Activated naive CD4-positive, alpha-beta T cell treated with anti-CD3 and anti-CD28 coated beads for 36 hours (primary cell): ENCODE data around the gene RAB8A. TPM values are rescaled to one million over a fixed set of nuclear protein-coding genes. Genes with fewer than 3 reads are reported as not detected.
"Not testable (repeated sequence)": the region's sequence is repeated elsewhere in the genome, so short reads cannot be mapped to it uniquely, and the experiment has no call there.

ENCODE experiments used
- CTCF ChIA-PET: fragments of 350-600 bp; sonication (Branson Sonifier 250); formaldehyde crosslinking; loops from one replicate; lab custom pipeline; 2021; ENCODE audit warnings: antibody characterized with exemption; lab: Charles Lee
- DNase-seq: peaks from one replicate; pipeline ENCODE4 v3.0.0-alpha.2; 2020
- H3K27ac Mint-ChIP-seq: one replicate; pipeline ENCODE4 v1.8.0; 2021; ENCODE audit warnings: mild to moderate bottlenecking, mixed read lengths
- H3K27me3 Mint-ChIP-seq: one replicate; pipeline ENCODE4 v1.8.0; 2021; ENCODE audit warnings: low read depth, mixed read lengths
- H3K36me3 Mint-ChIP-seq: one replicate; pipeline ENCODE4 v1.8.0; 2021; ENCODE audit warnings: low read depth, mixed read lengths
- H3K4me1 Mint-ChIP-seq: one replicate; pipeline ENCODE4 v1.8.0; 2021; ENCODE audit warnings: low read depth, mixed read lengths
- H3K4me3 Mint-ChIP-seq: one replicate; pipeline ENCODE4 v1.8.0; 2021; ENCODE audit warnings: mild to moderate bottlenecking, moderate library complexity, mixed read lengths
- H3K9me3 Mint-ChIP-seq: one replicate; pipeline ENCODE4 v1.8.0; 2021; ENCODE audit warnings: mixed read lengths
- intact Hi-C: fragments of 100-400 bp; cut with micrococcal nuclease; formaldehyde crosslinking; loops from one replicate; pipeline ENCODE4 v1.15.1; 2023
- total RNA-seq, 2 experiments: library from RNA; stranded (reverse); gene quantifications; one replicate each; pipeline ENCODE4 v1.2.3, GENCODE V29; 2021

The RAB8A gene
- total RNA-seq, 2 experiments from 2014 or later = 90.5 to 95.2 TPM

DNA sequence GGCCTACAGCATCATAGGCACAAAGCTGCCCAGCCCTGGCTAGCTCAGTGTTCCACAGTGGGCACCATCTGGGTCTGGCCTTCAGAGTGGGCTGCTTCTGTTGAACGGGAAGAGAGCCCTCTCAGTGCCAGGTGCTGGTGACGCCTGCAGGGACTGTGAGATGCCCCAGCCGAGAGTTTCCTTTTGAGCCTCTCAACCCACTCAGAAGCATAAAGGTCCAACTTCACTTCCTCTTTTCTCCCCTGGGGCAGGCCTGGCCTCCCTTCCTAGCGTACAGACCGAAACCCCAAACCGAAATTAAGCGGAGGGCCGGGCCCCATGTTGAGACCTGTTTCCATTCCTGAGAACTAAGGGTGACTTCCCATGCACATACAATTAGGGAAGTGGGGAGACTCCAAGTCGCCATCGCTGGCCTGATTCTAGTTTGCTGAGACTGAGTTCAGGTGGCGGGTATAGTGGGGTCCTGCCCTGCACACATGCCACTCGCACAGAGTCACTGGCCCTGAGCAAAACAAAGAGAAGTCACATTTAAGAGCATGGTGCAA, 6.9 kb downstream of the RAB8A start:
- no peaks in the 10 kb centered on the region for H3K27me3 Mint-ChIP-seq
- CTCF ChIA-PET = interaction anchor here (0.8 to 2.1 kb wide), 4 partner anchors 36 to 77 kb away, joined by 3 to 10 read pairs (median 4); partner anchors contain the start of gene FAM32A
- peak; percentile 45 for DNase-seq
- no peak overlapping the region for H3K4me3 Mint-ChIP-seq
- peaks cover 54% of the 10 kb centered on the region for H3K4me1 Mint-ChIP-seq
- intact Hi-C loops = loop anchor here (2.0 kb wide), 1 partner anchor 40 kb away; no protein-coding TSS in a partner anchor
- no peaks in the 10 kb centered on the region for H3K9me3 Mint-ChIP-seq
- H3K36me3 Mint-ChIP-seq = peaks cover 38% of the 10 kb centered on the region
- H3K27ac Mint-ChIP-seq = peak overlapping the region; percentile 82

DNA sequence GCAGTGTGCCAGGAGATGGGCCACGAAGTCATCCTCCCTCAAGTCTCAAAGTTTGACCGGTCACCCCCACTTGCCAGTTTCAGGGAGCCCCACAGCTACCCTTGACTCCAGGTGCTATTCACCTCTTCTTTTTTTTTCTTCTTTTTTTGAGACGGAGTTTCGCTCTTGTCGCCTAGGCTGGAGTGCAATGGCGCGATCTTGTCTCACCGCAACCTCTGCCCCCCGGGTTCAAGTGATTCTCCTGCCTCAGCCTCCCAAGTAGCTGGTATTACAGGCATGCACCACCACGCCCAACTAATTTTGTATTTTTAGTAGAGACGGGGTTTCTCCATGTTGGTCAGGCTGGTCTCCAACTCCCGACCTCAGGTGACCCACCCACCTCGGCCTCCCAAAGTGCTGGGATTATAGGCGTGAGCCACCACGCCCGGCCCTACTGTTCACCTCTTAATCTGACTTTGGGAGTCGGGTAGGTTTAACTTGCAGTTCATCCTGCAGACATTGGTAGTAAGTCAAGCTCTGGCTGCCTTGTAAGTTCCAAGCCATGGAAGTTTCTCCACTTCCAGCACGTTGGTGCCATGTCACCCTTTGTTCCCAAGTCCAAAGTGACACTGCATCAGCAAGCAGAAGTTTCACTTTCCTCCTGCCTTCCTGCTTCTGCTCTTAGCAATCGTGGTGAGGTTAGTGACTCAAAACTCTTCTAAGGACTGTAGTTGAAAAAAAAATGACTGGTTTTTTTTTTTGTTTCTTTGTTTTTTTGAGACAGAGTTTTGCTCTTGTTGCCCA, 7.6 kb downstream of the RAB8A start:
- not testable (repeated sequence) for H3K27me3 Mint-ChIP-seq, H3K4me3 Mint-ChIP-seq, H3K9me3 Mint-ChIP-seq
- intact Hi-C loops = loop anchor here (2.0 kb wide), 1 partner anchor 40 kb away; no protein-coding TSS in a partner anchor
- peaks cover 36% of the 10 kb centered on the region for H3K36me3 Mint-ChIP-seq
- peak overlapping the region; percentile 82 for H3K27ac Mint-ChIP-seq
- CTCF ChIA-PET = interaction anchor here (1.0 kb wide), 1 partner anchor 78 kb away, joined by 3 read pairs; no protein-coding TSS in a partner anchor
- peaks cover 49% of the 10 kb centered on the region for H3K4me1 Mint-ChIP-seq
- DNase-seq = peak; percentile 69

DNA sequence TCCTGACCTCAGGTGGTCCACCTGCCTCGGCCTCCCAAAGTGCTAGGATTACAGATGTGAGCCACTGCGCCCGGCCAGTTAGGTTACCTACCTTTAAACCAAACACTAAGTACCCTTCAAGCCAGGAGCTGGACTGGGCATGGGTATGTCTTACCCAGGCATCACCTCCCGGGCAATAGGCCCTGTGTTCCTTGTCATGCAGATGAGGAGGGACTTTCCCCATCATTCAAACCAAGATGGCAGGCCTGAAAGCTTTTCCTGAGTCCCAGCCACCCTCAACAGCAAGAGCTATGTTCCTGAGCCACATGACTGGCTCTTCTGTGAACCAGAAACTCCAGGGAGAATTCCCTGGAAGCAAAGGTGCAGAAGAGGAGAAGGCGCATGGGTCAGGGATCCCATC, 9.5 kb downstream of the RAB8A start:
- no peak for DNase-seq
- Mint-ChIP-seq H3K9me3 (no peaks in the 10 kb centered on the region), H3K27ac (no peak overlapping the region), H3K36me3 (peaks cover 41% of the 10 kb centered on the region), H3K4me3 (no peak overlapping the region), H3K27me3 (no peaks in the 10 kb centered on the region), H3K4me1 (peaks cover 35% of the 10 kb centered on the region)
- intact Hi-C loops = no loop called here
- CTCF ChIA-PET = no interaction called here

DNA sequence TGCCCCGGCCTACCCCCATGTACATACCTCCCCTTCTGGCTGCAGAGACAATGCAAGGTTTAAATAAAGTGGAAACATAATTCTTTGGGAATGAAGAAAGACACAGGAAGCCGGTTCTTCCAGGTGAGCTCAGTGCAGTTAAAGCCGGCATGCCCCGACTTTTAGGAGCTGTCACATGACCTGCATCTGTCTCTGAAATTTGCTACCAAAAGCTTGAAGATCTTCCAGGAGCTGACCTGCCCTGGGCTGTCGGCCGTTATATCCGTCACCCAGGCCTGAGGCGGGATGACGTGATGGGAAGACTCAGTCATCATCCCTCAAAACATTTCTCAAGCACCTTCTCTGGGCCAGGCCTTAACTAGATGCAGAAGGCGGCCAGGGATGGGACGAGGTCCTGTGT, 10.3 kb downstream of the RAB8A start:
- DNase-seq = no peak
- Mint-ChIP-seq H3K36me3 (peaks cover 43% of the 10 kb centered on the region), H3K27me3 (no peaks in the 10 kb centered on the region), H3K27ac (no peak overlapping the region), H3K4me3 (no peak overlapping the region), H3K9me3 (no peaks in the 10 kb centered on the region), H3K4me1 (peaks cover 31% of the 10 kb centered on the region)
- CTCF ChIA-PET = no interaction called here
- intact Hi-C loops = no loop called here

DNA sequence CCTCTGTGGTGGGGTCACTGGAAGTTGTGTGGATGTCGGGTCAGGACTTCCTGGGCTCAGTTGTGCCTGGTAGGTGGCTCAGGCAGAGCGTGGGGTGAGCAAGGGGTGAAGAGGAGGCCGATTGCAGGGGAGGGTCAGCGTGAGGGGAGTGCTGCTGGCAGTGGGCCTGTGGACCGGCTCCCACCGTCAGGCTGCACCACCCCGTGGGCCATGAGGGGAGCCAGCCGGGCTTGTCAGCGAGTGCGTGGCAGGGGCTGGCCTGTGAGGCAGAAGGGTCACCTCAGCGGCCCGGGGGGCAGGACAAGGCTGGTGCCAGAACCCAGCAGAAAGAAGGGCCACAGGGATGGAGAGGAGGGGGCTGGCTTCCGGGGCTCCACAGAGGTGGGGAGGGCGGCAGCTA, 13.3 kb downstream of the RAB8A start:
- CTCF ChIA-PET = no interaction called here
- DNase-seq = no peak
- intact Hi-C loops = no loop called here
- H3K4me1 Mint-ChIP-seq = peaks cover 1% of the 10 kb centered on the region
- no peaks in the 10 kb centered on the region for H3K27me3 Mint-ChIP-seq
- H3K27ac Mint-ChIP-seq = peak overlapping the region; percentile 46
- no peaks in the 10 kb centered on the region for H3K9me3 Mint-ChIP-seq
- peaks cover 43% of the 10 kb centered on the region for H3K36me3 Mint-ChIP-seq
- no peak overlapping the region for H3K4me3 Mint-ChIP-seq

DNA sequence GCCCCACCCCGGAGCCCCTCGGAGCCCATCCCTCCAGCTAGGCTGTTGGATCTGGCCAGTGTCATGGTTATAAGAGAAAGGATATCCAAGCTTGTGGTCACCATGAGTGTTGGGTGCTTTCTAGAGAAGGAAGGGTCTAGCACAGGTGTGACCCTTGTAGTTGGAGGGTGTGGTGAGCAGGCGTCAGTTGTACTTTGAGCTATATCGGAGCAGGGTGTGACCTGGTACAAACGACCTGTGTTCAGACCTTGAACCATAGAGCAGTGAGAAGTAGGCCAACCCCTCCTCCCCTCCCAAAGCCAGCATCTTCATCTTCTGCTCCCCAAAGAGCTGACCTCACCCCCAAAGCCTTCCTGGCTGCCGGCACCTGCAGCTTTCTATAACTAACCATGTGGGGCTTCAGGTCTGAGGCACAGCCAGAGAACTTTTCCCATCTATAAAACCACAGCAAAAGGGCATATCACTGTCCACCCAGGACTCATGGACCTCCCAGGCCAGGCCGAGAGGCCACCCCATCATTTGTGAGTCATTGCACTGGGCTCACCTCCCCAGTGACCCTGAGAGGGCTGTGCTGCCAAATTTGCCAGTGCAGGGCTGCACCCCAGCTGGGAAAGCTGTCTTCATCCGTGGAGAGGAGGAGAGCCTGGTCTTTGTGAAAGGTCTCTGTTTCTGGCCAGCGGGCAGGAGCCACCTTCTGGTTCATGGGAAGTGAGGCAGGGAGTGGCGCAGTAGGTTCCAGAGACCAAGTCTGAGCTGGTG, 14.2 kb downstream of the RAB8A start:
- Mint-ChIP-seq H3K36me3 (peaks cover 45% of the 10 kb centered on the region), H3K27ac (peak overlapping the region; percentile 50), H3K4me1 (no peaks in the 10 kb centered on the region), H3K4me3 (no peak overlapping the region), H3K27me3 (no peaks in the 10 kb centered on the region), H3K9me3 (no peaks in the 10 kb centered on the region)
- CTCF ChIA-PET = no interaction called here
- intact Hi-C loops = no loop called here
- DNase-seq = no peak

DNA sequence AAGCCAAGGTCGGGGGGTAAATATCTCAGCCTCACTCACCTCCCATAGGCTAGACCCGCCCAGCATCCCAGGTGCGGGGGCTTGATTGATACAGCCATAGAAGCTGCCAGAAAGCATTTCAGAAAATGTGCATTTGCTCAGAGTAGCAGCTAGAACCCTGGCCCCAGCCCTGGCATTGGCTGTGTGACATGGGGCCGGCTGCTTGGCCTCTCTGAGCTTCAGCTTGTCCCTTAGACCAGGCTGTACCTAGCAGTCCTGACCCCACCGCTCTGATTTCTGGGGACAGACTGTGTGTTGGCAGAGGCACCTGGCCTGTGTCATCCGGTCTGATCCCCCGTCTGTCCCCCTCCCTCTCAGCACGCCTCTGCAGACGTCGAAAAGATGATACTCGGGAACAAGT, 15.4 kb downstream of the RAB8A start:
- CTCF ChIA-PET = interaction anchor here (0.6 kb wide), 1 partner anchor 32 kb away, joined by 3 read pairs; no protein-coding TSS in a partner anchor
- Mint-ChIP-seq H3K36me3 (peaks cover 49% of the 10 kb centered on the region), H3K27ac (no peak overlapping the region), H3K27me3 (no peaks in the 10 kb centered on the region), H3K4me1 (no peaks in the 10 kb centered on the region), H3K4me3 (no peak overlapping the region), H3K9me3 (peaks cover 3% of the 10 kb centered on the region)
- intact Hi-C loops = no loop called here
- DNase-seq = no peak

DNA sequence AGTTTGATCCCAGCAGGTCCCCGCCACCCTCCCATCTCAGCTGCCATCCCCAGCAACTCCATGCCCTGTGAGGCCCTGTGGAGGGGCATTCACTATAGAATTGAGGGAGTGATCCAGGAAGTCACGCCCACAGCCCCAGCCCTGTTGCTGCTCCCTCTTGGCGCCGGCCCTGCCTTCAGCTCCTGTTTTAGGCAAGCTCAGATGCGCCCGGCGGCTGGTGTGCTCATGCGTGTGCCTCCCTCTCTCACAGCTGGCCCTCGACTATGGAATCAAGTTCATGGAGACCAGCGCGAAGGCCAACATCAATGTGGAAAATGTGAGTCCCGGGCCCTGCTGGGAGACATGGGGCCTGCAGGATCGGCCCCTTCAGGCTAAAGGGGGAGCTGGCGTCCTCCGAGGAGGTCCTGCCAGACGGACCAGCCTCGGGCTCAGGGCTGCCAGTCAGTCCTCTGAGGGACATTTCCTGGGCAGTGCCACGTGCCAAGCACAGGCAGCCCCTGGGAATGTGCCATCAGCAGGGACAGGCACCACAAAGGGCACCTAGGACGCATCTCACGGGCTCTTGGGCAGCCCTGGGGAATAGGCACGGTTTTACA, 16.2 kb downstream of the RAB8A start:
- H3K36me3 Mint-ChIP-seq = peaks cover 55% of the 10 kb centered on the region
- CTCF ChIA-PET = no interaction called here
- H3K27me3 Mint-ChIP-seq = no peaks in the 10 kb centered on the region
- no peaks in the 10 kb centered on the region for H3K4me1 Mint-ChIP-seq
- no peak overlapping the region for H3K4me3 Mint-ChIP-seq
- H3K9me3 Mint-ChIP-seq = peaks cover 3% of the 10 kb centered on the region
- intact Hi-C loops = no loop called here
- no peak overlapping the region for H3K27ac Mint-ChIP-seq
- DNase-seq = no peak

DNA sequence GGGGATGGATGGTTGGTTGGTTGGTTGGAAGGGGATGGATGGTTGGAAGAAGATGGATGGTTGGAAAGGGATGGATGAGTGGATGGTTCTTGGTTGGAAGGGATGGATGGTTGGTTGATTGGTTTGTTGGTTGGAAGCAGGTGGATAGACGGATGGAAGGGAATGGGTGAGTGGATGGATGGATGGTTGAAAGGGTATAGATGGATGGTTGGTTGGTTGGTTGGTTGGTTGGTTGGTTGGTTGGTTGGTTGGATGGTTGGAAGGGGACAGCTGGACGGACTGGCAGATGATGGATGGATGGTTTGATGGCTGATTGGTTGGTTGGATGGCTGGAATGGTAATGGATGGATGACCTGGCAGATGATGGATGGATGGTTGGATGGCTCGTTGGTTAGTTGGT, 20.0 kb downstream of the RAB8A start:
- H3K4me1 Mint-ChIP-seq = no peaks in the 10 kb centered on the region
- DNase-seq = no peak
- H3K27ac Mint-ChIP-seq = no peak overlapping the region
- H3K4me3 Mint-ChIP-seq = no peak overlapping the region
- peaks cover 53% of the 10 kb centered on the region for H3K36me3 Mint-ChIP-seq
- CTCF ChIA-PET = no interaction called here
- peaks cover 3% of the 10 kb centered on the region for H3K9me3 Mint-ChIP-seq
- intact Hi-C loops = no loop called here
- no peaks in the 10 kb centered on the region for H3K27me3 Mint-ChIP-seq

DNA sequence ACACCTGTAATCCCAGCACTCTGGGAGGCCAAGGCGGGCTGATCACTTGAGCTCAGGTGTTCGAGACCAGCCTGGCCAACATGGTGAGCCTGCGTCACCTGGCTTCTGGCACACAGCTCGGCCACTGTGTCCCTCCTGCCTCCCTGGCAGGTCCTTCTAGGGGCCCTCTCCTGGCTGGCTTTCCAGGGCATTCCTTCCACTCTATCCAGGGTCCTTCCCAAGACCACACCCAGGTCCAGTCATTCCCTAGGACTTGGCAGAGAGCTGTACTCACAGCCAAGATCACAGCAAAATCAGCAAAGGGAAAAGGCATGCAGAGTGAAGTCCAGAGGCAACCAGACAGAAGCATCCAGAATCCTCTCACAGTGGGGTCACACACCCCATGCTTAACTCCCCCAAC, 22.1 kb downstream of the RAB8A start:
- CTCF ChIA-PET = no interaction called here
- peaks cover 3% of the 10 kb centered on the region for H3K9me3 Mint-ChIP-seq
- intact Hi-C loops = no loop called here
- no peak for DNase-seq
- H3K36me3 Mint-ChIP-seq = peaks cover 46% of the 10 kb centered on the region
- no peaks in the 10 kb centered on the region for H3K27me3 Mint-ChIP-seq
- H3K4me3 Mint-ChIP-seq = no peak overlapping the region
- no peak overlapping the region for H3K27ac Mint-ChIP-seq
- no peaks in the 10 kb centered on the region for H3K4me1 Mint-ChIP-seq

DNA sequence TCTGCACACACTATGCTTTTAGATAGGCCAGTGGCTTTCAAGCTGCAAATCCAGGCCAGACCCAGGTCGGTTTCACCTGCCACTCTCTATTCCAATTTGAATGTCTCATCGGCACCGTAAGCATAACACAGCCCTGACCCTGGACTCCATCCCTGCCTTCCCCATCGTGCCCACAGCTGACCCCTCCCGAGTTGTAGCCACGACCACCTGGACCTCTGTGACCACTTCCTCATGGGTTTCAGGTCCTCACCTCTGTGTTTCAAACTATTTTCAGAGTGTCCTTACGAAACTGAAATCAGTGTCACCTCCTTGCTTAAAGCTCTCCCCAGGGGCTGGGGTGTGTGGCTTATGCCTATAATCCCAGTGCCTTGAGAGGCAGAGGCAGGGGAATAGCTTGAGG, 22.8 kb downstream of the RAB8A start:
- intact Hi-C loops = no loop called here
- DNase-seq = no peak
- CTCF ChIA-PET = no interaction called here
- Mint-ChIP-seq H3K4me3 (no peak overlapping the region), H3K27ac (no peak overlapping the region), H3K36me3 (peaks cover 40% of the 10 kb centered on the region), H3K27me3 (no peaks in the 10 kb centered on the region), H3K9me3 (peaks cover 3% of the 10 kb centered on the region), H3K4me1 (no peaks in the 10 kb centered on the region)

DNA sequence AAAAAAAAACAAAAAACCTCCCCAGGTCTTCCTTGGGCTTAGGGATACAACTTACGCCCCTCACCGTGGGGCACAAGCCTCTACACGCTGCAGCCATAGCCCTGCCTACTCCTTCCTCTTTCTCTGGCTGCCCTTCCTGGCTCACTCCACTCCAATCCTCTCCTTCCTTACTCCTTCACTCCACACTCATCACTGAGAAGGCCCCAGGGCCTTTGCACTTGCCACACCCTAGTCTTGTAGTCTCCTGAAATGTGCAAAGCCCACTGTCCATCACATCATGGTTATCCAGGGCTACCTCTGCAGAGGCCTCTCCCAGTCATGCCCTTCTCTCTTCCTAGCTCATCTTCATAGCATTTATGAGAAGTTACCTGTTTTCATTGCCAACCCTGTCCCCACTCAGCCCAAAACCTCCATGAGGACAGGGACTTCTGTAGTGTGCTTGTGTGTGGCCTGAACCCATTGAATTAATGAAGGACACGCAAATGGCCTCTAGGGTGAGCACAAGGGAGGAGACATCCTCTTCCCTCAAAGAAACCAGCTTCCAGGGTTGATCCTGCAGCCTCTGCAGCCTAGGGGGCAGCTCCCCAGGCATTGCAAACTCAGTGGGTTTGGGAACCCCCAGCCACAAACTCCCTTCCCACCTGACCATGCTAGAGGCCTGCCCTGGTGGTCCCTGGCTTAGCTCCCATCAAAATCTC, 23.9 kb downstream of the RAB8A start:
- Mint-ChIP-seq H3K4me3 (no peak overlapping the region), H3K27me3 (no peaks in the 10 kb centered on the region), H3K36me3 (peaks cover 33% of the 10 kb centered on the region), H3K4me1 (no peaks in the 10 kb centered on the region), H3K27ac (no peak overlapping the region), H3K9me3 (peaks cover 3% of the 10 kb centered on the region)
- no peak for DNase-seq
- CTCF ChIA-PET = interaction anchor here (0.6 kb wide), 2 partner anchors 41 to 47 kb away, joined by 4 read pairs; no protein-coding TSS in a partner anchor
- intact Hi-C loops = no loop called here
